CD14-positive monocyte (primary cell): ENCODE data around the gene ROBO2. TPM values are rescaled to one million over a fixed set of nuclear protein-coding genes. Genes with fewer than 3 reads are reported as not detected.

Experiments
- DNase-seq, 3 donors: peaks; one replicate each; pipeline ENCODE4 v3.0.0-alpha.2; 2011 to 2022
- H2AFZ ChIP-seq: 2 replicates; pipeline ENCODE4 v1.6.0; 2012; ENCODE audit warnings: mild to moderate bottlenecking, low read depth, low read length, inconsistent platforms; ENCODE audit not compliant: insufficient read depth, poor library complexity, severe bottlenecking
- H3K27ac ChIP-seq, 2 donors: 1 replicate in 1 of 2; 2 replicates in 1 of 2; pipeline ENCODE4 v1.5.1; 2012 to 2013; ENCODE audit warnings: low read length in 2 of 2, control low read depth in 1 of 2, inconsistent platforms in 1 of 2, low read depth in 1 of 2, mild to moderate bottlenecking in 1 of 2
- H3K27me3 ChIP-seq, 2 donors: one replicate each; pipeline versions ENCODE4 v1.6.0 to v1.6.1; 2011 to 2013; ENCODE audit warnings: low read length in 2 of 2; ENCODE audit not compliant: control insufficient read depth in 2 of 2, insufficient read depth in 2 of 2
- H3K36me3 ChIP-seq, 2 donors: replicated peaks in 1 of 2; 1 replicate in 1 of 2; 2 replicates in 1 of 2; pipeline versions ENCODE4 v1.5.1 to v1.6.1; 2012 to 2013; ENCODE audit warnings: low read length in 2 of 2, control low read depth in 1 of 2, inconsistent platforms in 1 of 2, mild to moderate bottlenecking in 1 of 2; ENCODE audit not compliant: insufficient read depth in 2 of 2, control insufficient read depth in 1 of 2
- H3K4me1 ChIP-seq, 2 donors: 1 replicate in 1 of 2; 2 replicates in 1 of 2; pipeline versions ENCODE4 v1.5.1 to v1.6.1; 2012 to 2013; ENCODE audit warnings: low read length in 2 of 2, control low read depth in 1 of 2, inconsistent platforms in 1 of 2, mild to moderate bottlenecking in 1 of 2, moderate library complexity in 1 of 2; ENCODE audit not compliant: insufficient read depth in 2 of 2, control insufficient read depth in 1 of 2
- H3K4me2 ChIP-seq: replicated peaks from 2 replicates; pipeline ENCODE3; 2012; ENCODE audit warnings: low read length, moderate library complexity, mild to moderate bottlenecking; ENCODE audit not compliant: poor library complexity, severe bottlenecking; ENCODE audit errors: extremely low read depth
- H3K4me3 ChIP-seq, 3 experiments: fragments of 200-600 bp in 1 of 3; sonication (generic) in 1 of 3; replicated peaks in 1 of 3; 1 replicate in 2 of 3; 2 replicates in 1 of 3; pipeline ENCODE4 v1.5.1; 2011 to 2013; ENCODE audit warnings: low read length in 3 of 3, mild to moderate bottlenecking in 3 of 3, control low read depth in 2 of 3, low read depth in 2 of 3, inconsistent platforms in 1 of 3, moderate library complexity in 1 of 3
- H3K79me2 ChIP-seq: 2 replicates; pipeline ENCODE4 v1.6.0; 2012; ENCODE audit warnings: mild to moderate bottlenecking, control low read depth, inconsistent platforms, low read length, moderate library complexity; ENCODE audit not compliant: insufficient read depth
- H3K9ac ChIP-seq: 2 replicates; pipeline ENCODE4 v1.6.0; 2017; ENCODE audit warnings: low read length, mild to moderate bottlenecking; ENCODE audit not compliant: insufficient read depth, poor library complexity, severe bottlenecking
- H3K9me3 ChIP-seq, 2 donors: replicated peaks in 1 of 2; 1 replicate in 1 of 2; 2 replicates in 1 of 2; pipeline versions ENCODE4 v1.5.1 to v1.6.1; 2012 to 2013; ENCODE audit warnings: low read length in 2 of 2, control low read depth in 1 of 2; ENCODE audit not compliant: control insufficient read depth in 1 of 2, insufficient read depth in 1 of 2
- H4K20me1 ChIP-seq: 2 replicates; pipeline ENCODE4 v1.6.0; 2012; ENCODE audit warnings: mild to moderate bottlenecking, low read length, control low read depth, moderate library complexity; ENCODE audit not compliant: insufficient read depth
- H3K27ac Mint-ChIP-seq, 7 donors: one replicate each; pipeline ENCODE4 v1.8.0; 2020; ENCODE audit warnings: mild to moderate bottlenecking in 7 of 7, mixed read lengths in 7 of 7, moderate library complexity in 6 of 7, inconsistent platforms in 2 of 7
- H3K27me3 Mint-ChIP-seq, 3 donors: one replicate each; pipeline ENCODE4 v1.8.0; 2021 to 2022; ENCODE audit warnings: low read depth in 3 of 3, mild to moderate bottlenecking in 3 of 3, mixed read lengths in 3 of 3, moderate library complexity in 3 of 3, inconsistent platforms in 1 of 3
- H3K36me3 Mint-ChIP-seq, 2 donors: one replicate each; pipeline ENCODE4 v1.8.0; 2020; ENCODE audit warnings: mixed read lengths in 2 of 2, inconsistent platforms in 1 of 2, mild to moderate bottlenecking in 1 of 2
- H3K4me1 Mint-ChIP-seq: one replicate; pipeline ENCODE4 v1.8.0; 2020; ENCODE audit warnings: mild to moderate bottlenecking, mixed read lengths
- H3K4me3 Mint-ChIP-seq, 2 donors: one replicate each; pipeline ENCODE4 v1.8.0; 2020; ENCODE audit warnings: mild to moderate bottlenecking in 2 of 2, mixed read lengths in 2 of 2, moderate library complexity in 1 of 2
- H3K9me3 Mint-ChIP-seq, 7 donors: one replicate each; pipeline ENCODE4 v1.8.0; 2020 to 2022; ENCODE audit warnings: mixed read lengths in 7 of 7, mild to moderate bottlenecking in 6 of 7, moderate library complexity in 6 of 7, inconsistent platforms in 2 of 7
- CTCF ChIP-seq: fragments of 200-600 bp; IDR thresholded peaks from one replicate; pipeline ENCODE4 v1.8.0; 2022; ENCODE audit warnings: antibody characterized with exemption, mild to moderate bottlenecking
- WGBS: methylation state at CpG from one replicate; pipeline ENCODE4 v1.1.5; 2013; ENCODE audit warnings: missing lambda C conversion rate; ENCODE audit not compliant: insufficient coverage; 5-methylcytosine and 5-hydroxymethylcytosine counted together
- intact Hi-C, 2 donors: fragments of 100-400 bp; cut with micrococcal nuclease; formaldehyde crosslinking; loops; one replicate each; pipeline versions ENCODE4 v1.15.0 to v1.15.1; 2023
- polyA plus RNA-seq, 3 donors: library from polyadenylated mRNA; depleted of rRNA in 1 of 3; unstranded in 2 of 3; stranded (reverse) in 1 of 3; fragments of 300-500 nt in 2 of 3; fragments of >200 nt in 1 of 3; fragmentation: Illumina TruSeq in 2 of 3; gene quantifications; 1 replicate in 2 of 3; 2 replicates in 1 of 3; pipeline ENCODE4 v1.2.3, GENCODE V29; 2012 to 2021

Gene ROBO2
- polyA plus RNA-seq, 3 donors = not detected

DNA sequence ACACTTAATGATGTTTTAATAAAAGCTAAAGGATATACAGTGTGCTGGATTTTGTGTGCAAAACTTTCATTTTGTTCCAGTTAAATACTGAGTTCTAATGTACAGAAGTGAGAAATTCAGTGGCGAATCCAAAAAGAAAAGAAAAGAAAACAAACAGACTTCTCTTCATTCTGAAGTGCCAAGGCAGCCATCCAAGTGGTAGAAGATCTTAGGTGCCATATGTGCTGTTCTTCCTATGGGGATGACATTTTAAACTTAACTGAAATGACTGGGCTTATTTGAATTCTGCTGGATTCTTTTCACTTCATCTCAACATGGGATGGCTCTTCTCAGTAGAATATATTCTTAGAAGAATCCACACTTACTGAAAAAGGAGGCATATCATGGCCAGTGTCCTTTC lies 416.5 kb downstream of the ROBO2 start:
- intact Hi-C loops = no loop called here

GRCh38 chr3:77456906-77457305 lies 417.0 kb downstream of the ROBO2 start:
- Mint-ChIP-seq H3K36me3 (no peaks in the 10 kb centered on the region), H3K9me3 (peaks cover 0 to 5% (median 2%) of the 10 kb centered on the region in 7 donors), H3K4me1 (no peaks in the 10 kb centered on the region), H3K27ac (no peak overlapping the region), H3K4me3 (no peak overlapping the region), H3K27me3 (no peaks in the 10 kb centered on the region)
- TF ChIP-seq CTCF = no peak
- no peak overlapping the region for H2AFZ ChIP-seq
- no peaks in the 10 kb centered on the region for H3K4me1 ChIP-seq
- no peak overlapping the region for H3K9ac ChIP-seq
- H3K79me2 ChIP-seq = no peaks in the 10 kb centered on the region
- H3K27me3 ChIP-seq = no peaks in the 10 kb centered on the region
- intact Hi-C loops = no loop called here
- no peaks in the 10 kb centered on the region for H3K36me3 ChIP-seq
- H3K4me3 ChIP-seq = no peak overlapping the region
- H3K4me2 ChIP-seq = no peak overlapping the region
- no peaks in the 10 kb centered on the region for H4K20me1 ChIP-seq
- no peak overlapping the region for H3K27ac ChIP-seq
- DNase-seq = no peak
- no CpG with 5 or more reads among the region's 1 CpG for WGBS
- H3K9me3 ChIP-seq = no peaks in the 10 kb centered on the region

More for the DNA sequence above, 416.5 kb downstream of the ROBO2 start:
- Histone ChIP-seq H3K36me3 (no peaks in the 10 kb centered on the region), H3K27ac (no peak overlapping the region), H3K4me3 (no peak overlapping the region), H3K27me3 (no peaks in the 10 kb centered on the region), H2AFZ (no peak overlapping the region), H3K4me2 (no peak overlapping the region), H3K9me3 (no peaks in the 10 kb centered on the region), H4K20me1 (no peaks in the 10 kb centered on the region), H3K4me1 (no peaks in the 10 kb centered on the region), H3K9ac (no peak overlapping the region), H3K79me2 (no peaks in the 10 kb centered on the region)
- Mint-ChIP-seq H3K9me3 (peaks cover 0 to 5% (median 1%) of the 10 kb centered on the region in 7 donors), H3K27me3 (no peaks in the 10 kb centered on the region), H3K27ac (no peak overlapping the region), H3K4me1 (no peaks in the 10 kb centered on the region), H3K4me3 (no peak overlapping the region), H3K36me3 (no peaks in the 10 kb centered on the region)
- TF ChIP-seq CTCF = no peak
- DNase-seq = no peak
- WGBS = no CpG with 5 or more reads among the region's 1 CpG
